ENCODE results near the gene SCEL.
"Not testable (repeated sequence)": the region's sequence is repeated elsewhere in the genome, so short reads cannot be mapped to it uniquely, and the experiment has no call there.

The SCEL gene

GRCh38 chr13:77571956-77572355, 36.5 kb downstream of the SCEL start:
- DNase-seq = no peak

DNA sequence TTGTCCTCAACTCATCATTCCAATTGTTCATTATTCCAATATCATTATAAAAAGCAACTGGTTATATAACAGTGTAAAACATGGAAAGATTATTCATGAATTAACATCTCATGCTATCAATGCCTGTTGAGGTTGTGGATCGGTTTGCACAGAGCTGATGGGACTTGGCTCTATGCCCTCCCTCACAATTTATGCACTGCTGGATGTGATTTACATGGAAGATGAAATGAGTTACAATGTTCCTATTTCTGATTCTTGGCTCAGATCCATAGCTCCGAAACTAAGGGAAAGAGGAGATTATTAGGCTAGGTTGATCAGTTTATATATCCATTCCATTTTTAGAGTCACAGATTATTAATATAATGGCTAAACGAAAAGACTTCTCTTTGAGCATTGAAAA, 38.6 kb downstream of the SCEL start:
- no peak for DNase-seq

DNA sequence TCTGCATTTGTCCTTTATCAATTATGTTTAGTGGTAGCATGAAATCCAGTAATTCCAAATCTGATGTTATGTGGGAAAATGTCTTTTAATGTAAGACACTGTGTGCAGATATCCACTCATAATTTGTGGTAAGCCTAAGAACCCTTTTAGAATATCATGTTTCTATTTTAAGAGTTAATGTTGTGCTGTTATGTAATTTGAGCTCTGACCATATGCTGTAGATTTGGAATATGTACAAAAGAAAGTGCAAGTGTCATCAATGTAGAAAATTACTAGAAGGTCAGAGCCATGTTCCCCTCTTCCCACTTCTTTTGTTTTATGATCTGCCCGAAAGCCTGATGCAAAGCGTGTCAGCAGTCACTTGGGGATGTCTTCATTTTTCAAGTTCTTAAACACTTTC, 44.5 kb downstream of the SCEL start:
- no peak for DNase-seq

DNA sequence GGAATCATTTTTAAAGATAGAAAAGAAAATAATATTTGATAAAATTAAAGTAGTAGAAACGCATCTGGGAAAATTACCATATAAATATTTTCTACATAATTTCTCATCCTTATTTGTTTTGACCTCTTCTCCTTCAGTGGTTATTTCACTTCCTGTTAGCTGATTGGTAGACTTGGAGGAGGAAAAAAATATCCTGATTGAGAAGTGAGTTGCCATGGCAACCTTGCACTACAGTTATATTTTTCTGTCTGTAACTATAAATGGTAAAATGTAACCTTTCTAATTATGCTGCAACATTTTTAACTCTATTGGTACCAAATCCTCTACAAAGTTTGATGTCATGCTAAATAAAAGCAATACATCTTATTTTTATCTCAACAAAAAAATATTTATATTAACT, 45.2 kb downstream of the SCEL start:
- DNase-seq = no peak

GRCh38 chr13:77583581-77583980, 48.1 kb downstream of the SCEL start:
- peak; percentile 5 for DNase-seq

- peak; percentile 85 for DNase-seq
Observed at GRCh38 chr13:77584106-77584505, 48.6 kb downstream of the SCEL start.

GRCh38 chr13:77595166-77595810, 59.8 kb downstream of the SCEL start:
- DNase-seq = no peak

DNA sequence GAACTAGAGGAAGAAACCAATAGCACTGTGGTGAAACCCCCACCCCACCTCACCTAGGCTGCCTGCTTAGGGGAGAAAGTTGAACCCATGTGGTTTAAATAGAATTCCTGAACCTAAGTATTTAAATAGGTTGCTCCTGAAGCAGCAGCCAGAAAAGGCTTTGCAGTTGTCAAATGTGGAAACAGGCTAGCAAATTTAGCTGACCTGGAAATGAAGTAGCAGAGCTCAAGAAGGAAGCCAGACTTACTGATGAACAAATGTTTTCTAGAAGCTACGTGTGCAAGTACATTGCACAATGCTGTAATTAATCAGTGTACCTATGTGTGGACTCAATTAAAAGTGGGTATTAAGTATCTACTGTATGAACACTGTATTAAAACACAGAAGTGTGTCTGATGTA, 61.3 kb downstream of the SCEL start:
- no peak for DNase-seq

GRCh38 chr13:77599351-77599750, 63.8 kb downstream of the SCEL start:
- no peak for DNase-seq

DNA sequence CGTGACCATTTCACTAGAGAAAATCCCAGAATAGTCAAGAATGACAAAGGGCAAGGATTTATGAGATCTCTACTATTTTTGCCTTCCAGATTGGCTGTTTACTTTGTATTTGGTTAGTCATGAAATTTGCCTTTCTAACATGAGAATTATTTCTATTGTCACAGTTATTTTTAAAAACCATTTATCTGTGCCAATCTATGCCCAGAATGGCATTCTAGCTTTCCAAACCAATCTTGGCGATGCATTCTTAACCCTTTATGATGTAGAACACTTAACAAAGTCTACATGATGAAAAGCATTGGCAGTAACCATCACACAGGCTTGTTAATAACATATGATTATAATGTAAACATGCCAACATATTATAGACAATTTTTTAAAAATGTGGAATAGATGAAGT, 65.2 kb downstream of the SCEL start:
- no peak for DNase-seq

DNA sequence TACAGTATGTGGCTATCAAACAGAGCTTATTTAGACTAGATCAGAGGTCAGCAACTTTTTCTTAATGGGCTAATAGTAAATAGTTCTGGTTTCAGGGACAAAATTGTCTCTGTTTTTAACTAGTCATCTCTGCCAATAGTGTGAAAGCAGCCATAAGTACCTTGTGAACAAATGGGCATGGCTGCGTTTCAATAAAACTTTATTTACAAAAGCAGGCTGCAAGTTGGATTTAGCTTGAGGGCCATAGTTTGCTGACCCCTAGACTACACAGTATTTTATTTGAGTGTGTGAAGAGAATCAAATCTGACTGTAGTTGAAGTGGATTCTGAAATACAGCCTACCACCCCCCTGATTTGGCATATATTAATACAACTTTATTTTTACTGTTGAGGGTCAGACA, 75.6 kb downstream of the SCEL start:
- no peak for DNase-seq

DNA sequence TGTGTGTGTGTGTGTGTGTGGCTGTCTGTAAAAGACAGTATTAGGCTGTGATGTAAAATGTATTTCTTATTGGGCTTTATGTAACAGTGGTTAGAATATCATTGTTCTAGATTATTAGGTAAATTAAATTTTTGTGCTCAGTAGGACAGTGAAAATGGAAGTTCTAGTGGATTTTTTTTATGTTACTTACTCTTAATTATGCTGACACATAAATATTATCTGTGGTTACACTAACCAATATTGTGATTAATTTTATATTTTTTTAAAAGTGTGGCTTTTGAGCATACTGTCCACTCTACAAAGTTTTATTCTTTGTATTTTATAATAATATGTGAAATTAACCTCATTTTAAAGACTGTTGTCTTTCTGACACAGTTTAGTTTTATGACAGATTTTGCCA, 80.5 kb downstream of the SCEL start:
- no peak for DNase-seq

- no peak for DNase-seq
Observed at GRCh38 chr13:77619655-77620054, 84.1 kb downstream of the SCEL start.

DNA sequence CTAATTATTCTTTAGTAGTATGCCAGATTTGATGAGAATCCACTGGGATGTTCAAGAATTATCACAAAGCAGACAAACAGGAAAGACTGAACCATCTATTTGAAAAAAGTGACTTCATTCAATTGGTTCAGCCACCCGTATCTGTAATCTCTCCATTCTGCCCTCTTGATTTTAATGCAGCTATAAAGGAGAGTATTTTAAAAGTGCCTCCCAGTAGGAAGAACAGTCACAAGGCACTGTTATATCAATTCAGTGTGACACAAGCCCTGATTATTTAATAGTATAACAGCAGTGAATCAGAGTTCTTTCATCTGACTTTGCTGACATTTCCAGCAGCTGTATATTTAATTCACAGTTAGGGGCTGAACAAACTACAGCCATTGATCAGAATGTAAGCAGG, 84.6 kb downstream of the SCEL start:
- no peak for DNase-seq

- DNase-seq = no peak
Observed at GRCh38 chr13:77623806-77624205, 88.3 kb downstream of the SCEL start.

GRCh38 chr13:77628170-77628569, 92.7 kb downstream of the SCEL start:
- DNase-seq = no peak

GRCh38 chr13:77637588-77637987, 102.1 kb downstream of the SCEL start:
- DNase-seq = no peak

GRCh38 chr13:77650409-77650808, 114.9 kb downstream of the SCEL start:
- no peak for DNase-seq

DNA sequence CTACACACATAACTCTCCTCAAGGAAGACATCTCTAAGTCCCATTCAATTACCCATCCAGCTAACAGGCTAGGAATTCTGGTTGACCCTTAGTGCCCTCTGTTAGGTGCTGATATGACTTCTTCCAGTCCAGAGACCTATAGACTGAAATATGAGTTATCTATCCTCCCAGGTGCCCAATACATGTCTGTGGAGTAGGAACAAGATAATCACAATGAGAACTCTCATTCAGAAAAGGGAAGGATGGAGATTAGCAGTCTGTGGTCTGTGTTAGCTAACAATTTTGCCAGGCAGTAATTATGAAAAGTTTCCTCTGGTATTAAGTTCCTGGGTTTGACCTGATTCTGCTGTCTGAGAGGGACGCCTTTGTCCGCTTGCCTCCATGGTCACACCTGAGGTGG, 117.8 kb downstream of the SCEL start:
- no peak for DNase-seq

DNA sequence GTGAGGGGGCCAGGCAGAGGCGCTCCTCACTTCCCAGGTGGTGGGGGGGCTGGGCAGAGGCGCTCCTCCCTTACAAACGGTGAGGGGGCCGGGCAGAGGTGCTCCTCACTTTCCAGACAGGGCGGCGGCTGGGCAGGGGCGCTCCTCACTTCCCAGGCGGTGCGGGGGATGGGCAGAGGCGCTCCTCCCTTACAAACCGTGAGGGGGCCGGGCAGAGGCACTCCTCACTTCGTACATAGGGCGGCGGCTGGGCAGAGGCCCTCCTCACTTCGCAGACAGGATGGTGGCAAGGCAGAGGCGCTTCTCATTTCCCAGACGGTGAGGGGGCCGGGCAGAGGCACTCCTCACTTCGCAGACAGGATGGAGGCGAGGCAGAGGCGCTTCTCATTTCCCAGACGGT, 124.5 kb downstream of the SCEL start:
- DNase-seq = not testable (repeated sequence)

DNA sequence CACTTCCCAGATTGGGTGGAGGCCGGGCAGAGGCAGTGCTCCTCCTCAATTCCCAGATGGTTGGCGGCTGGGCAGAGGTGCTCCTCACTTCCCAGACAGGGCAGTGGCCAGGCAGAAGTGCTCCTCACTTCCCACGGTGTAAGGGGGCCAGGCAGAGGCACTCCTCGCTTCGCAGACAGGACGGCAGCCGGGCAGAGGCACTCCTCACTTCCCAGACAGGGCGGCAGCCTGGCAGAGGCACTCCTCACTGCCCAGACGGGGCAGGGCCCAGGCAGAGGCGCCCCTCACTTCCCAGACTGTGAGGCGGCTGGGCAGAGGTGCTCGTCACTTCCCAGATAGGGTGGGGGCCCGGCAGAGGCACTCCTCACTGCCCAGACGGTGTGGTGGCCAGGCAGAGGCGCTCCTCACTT, 125.3 kb downstream of the SCEL start:
- no peak for DNase-seq

DNA sequence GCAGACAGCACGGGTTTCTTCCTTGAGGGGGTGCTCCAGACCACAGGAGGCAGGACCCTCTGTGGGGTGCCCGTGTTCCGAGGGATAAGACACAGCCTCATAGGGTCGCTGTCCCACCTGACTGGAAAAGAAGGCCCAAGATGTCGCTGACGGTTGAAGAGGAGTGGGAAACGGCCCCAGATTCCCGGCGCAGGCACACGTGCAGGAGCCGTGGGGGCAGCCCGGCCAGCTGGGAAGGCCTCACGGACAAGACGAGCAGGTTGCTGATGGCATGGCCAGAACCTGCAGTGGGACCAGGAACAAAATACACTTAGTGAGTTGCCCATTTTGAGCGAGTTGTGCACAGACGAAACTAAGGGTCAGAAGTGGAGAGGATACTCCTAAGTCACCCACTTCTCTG, 126.8 kb downstream of the SCEL start:
- not testable (repeated sequence) for DNase-seq

GRCh38 chr13:77662831-77663230, 127.3 kb downstream of the SCEL start:
- DNase-seq = not testable (repeated sequence)

DNA sequence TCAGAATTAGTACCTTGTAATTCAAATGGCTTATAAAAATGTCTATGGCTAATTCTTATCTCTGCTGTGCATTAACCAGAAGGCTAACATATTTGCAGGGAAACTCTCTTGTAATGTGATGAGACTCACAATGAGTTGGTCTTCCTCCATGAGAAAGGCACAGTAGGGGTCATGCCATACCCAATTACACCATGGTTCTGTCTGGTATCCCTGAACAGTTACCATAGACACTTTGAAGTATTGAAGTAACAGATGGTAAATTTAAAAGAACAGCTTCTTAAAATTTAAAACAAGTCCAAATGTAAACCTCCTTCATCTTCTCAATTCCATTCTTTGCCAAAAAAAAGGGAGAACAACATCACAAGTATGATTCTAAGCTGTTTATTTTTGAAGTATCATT, 139.3 kb downstream of the SCEL start:
- no peak for DNase-seq

- DNase-seq = no peak
Observed at GRCh38 chr13:77678691-77679235, 143.3 kb downstream of the SCEL start.

All from NCI-H1048 (cell line).